CD4-positive, alpha-beta T cell treated with Interleukin-6 for 4 hours (primary cell): ENCODE measurements around the gene HDAC1.
"Not testable (repeated sequence)": the region's sequence is repeated elsewhere in the genome, so short reads cannot be mapped to it uniquely, and the experiment has no call there.

Source experiments
- DNase-seq: peaks from one replicate; pipeline ENCODE4 v3.0.0-alpha.2; 2020; ENCODE audit warnings: mixed read lengths

The HDAC1 gene

DNA sequence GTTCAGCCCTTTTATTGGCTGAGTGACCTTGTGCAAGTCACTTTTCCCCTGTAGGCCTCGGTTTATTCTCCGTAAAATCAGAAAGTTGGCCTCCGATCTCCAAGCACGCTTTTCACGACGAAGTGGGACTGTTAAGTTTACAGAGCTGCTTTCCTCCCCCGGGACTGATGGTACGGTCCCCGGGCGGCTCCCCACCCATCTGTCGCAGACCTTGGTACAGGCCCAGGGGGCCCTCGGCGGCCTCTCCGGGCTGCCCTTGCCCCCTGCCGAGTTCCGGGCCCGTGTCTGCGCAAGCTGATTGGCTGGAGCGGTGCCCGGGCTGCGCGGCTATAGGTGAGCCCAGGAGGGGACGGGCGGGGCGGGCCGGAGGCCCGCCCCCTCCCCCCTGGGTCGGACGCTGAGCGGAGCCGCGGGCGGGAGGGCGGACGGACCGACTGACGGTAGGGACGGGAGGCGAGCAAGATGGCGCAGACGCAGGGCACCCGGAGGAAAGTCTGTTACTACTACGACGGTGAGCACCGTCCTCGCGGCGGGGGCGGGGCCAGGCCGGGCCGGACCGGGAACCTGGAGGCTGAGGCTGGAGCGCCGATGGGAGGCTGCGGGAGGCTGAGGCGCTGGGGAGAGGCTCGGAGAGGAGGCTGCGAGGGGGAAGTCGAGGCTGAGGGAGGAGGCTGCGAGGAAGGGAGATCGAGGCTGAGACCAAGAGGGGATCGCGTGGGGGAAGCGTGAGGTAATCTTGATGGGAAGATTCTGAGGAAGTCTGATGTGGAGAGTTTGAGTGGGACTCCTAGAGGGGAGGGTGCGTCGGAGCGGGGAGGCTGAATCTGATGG lies at the start of gene HDAC1:
Gene HDAC1, plus strand, starts transcription at position 376 of the 831 bp plus-strand sequence. Its CDS starts 87 bp downstream, at position 463.
- peak; percentile 97 for DNase-seq

DNA sequence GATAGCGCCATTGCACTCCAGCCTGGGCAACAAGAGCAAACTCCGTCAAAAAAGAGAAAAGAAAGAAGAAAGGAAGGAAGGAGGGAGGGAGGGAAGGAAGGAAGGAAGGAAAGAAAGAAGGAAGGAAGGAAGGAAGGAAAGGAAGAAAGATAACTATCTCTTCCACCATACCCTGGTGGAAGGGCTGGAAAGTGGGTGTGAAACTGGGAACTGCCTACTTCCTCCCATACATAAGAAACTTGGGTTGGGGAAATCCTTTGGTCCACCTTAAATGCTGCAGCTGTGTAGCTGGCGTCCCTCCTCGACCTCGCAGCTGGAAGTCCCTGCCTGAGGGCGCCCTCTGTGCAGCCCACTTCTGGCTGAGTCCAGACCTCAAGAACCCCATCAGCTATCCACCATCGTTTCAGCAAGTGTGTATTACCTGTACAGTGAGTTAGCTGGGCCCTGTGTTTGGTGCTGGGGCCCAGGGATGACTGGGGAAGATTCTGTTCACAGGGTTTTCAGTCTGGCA lies 49.5 kb upstream of the HDAC1 start:
- no peak for DNase-seq

DNA sequence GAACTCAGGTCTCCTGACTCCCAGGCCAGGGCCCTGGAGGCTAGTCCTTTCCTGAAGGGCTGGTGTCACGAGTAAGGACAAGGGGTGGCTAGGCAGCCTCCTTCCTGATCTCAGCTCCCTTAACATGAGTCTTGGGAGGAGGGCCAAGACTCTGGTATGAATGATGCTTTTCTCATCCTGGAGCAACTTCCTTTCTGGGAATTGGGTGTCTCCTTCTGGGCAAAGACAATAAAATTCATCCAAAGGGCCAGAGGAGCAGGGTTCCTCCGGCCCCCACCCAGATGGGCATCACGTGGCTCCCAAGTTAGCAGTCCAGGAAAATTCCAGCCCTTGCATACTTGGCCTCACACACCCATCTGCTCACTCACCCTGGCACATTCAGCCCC lies 45.0 kb upstream of the HDAC1 start, which contains the start of gene FAM167B:
Gene FAM167B, plus strand, starts transcription at position 335 of the 386 bp plus-strand sequence. CDS start 200 bp downstream, outside the sequence.
- no peak for DNase-seq

GRCh38 chr1:32247452-32247851 lies 44.4 kb upstream of the HDAC1 start:
- DNase-seq, result no peak

- peak; percentile 82 for DNase-seq
Measured at GRCh38 chr1:32247983-32248889, 43.6 kb upstream of the HDAC1 start.

DNA sequence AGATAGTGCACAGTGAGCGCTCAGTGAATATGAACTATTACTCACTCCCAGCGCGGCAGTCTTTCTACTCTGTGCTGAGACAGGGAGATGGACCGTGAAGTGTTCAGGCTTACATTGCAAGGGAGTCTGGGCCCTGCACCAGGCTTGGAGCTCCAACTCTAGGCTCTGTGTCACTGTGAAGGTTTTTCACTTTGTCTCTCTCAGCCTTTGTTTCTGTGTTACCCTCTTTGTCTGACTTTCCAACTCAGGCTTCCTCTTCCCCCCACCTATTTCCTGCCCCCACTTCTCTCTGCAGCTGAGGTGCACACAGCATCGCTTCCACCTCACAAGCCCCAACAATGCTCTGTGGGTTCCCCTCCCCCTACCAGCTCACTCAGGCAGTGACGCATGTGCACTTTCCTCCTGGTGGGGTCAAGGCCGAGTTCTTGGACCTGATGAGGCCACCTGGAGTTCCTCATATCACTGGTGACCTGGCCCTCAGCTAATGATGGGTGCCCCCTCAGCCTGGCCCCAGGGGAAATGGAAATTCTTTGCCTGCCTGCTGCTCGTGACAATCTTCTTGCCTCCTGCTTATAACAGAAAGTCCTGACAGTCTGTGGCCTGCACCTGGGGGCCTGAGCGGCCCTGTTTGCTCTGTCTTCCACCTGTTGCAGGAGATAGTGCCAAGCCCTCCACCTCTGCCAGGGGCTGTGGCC lies 41.9 kb upstream of the HDAC1 start:
- peak; percentile 90 for DNase-seq

- DNase-seq, result peak; percentile 82
Measured at GRCh38 chr1:32250893-32251716, 40.8 kb upstream of the HDAC1 start, which contains the start of gene LCK. Gene LCK (plus strand): TSS chr1:32251265. CDS start chr1:32274330, 23,065 bp downstream.

GRCh38 chr1:32255072-32256071 lies 36.5 kb upstream of the HDAC1 start:
- DNase-seq, result peak; percentile 42

DNA sequence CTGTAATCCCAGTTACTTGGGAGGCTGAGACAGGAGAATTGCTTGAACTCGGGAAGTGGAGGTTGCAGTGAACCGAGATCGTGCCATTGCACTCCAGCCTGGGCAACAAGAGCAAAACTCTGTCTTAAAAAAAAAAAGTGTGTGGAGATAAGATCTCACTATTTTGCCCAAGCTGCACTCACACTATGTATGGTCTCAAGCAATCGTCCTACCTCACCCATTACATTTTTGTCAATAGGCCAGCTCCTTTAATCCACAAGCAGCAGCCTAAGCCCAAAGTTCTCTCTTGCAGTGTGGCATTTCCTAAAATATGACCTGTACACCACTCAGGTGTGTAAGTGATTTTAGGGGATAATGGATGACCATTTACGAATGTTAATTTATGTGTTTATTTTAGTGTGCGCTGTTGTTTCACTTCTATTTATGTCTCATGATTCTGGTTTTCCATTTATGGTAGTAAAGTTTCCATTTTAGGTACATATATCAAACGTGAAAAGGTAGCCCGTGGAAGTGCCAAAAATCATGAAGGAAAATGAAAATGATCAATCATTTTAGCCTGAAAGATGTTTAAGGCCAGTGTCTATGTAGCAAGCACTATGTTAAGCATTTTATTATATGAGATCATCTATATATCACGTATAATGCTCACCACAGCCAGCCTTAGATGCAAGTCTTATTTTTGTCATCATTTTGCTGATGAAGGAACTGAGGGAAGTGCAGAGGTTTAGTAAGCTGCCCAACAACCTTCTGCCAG lies 35.2 kb upstream of the HDAC1 start:
- peak; percentile 33 for DNase-seq

DNA sequence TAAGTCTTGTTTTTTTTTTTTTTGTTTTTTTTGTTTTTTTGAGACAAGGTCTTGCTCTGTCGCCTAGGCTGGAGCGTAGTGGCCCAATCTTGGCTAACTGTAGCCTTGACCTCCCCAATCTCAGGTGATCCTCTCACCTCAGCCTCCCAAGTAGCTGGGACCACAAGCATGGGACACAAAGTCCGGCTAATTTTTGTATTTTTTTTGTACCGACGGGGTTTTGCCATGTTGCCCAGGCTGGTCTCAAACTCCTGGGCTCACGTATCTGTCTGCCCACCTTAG lies 34.7 kb upstream of the HDAC1 start:
- DNase-seq, result no peak

- not testable (repeated sequence) for DNase-seq
Measured at GRCh38 chr1:32263236-32263593, 28.7 kb upstream of the HDAC1 start.

DNA sequence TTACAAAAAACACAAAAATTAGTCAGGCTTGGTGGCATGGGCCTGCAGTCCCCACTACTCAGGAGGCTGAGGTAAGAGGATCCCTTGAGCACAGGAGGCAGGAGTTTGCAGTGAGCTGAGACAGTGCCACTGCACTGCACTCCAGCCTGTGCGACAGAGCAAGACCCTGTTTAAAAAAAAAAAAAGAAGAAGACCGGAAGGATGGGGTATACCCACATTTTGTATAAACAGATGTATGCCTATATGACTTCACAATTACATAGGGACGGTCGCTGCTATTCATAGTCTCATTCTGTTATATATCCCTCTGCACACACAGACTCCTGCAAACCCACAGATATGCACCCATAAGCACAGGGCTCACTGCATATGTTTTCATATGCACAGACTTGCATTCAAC lies 28.1 kb upstream of the HDAC1 start:
- peak; percentile 38 for DNase-seq

GRCh38 chr1:32265846-32266245 lies 26.0 kb upstream of the HDAC1 start:
- DNase-seq, result no peak

DNA sequence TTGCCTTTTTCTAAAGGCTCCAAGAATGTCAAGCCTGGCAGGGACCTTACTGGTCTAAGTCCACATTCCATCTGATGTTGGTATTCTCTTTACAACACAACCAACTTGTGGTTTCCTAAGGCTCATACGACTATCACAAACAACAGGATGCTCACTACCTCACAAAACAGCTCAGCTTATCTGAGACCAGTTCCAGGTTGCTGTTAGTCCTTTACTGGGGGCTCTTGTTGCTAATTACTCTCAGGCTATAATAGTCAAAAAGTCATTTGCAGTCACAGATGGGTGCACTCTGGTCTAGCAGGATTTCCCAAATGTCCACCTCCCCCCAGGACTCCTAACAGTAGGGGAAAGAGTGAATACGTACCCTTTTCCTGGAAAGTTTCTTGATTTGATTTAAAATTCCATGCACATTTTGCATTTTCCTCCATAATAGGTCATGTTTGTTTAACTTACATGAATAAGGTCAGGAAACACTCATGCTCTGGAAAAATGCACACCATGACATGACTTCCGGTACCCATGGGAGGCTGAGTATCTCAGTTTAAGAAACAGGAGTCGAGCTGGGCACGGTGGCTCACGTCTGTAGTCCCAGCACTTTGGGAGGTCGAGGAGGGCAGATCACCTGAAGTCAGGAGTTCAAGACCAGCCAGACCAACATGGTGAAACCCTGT lies 24.8 kb upstream of the HDAC1 start:
- DNase-seq, result peak; percentile 27

DNA sequence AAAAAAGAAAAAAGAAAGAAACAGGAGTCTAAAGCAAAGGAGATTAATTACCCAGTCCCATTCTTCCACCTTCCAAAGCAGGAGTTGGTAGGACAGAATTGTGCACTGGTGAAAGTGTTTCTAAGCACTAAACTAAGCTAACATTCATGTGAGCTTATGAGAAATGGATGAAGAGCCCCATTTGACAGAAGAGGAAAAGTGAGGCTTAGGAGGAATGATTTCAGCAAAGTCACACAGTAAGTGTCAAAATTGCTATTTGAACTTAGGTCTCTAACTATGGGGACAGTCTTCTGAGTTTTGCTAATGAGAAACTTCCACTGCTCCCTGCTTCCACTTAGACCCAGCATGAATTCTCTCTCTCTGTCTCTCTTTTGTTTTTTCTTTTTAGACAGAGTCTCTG lies 22.1 kb upstream of the HDAC1 start:
- no peak for DNase-seq

- peak; percentile 53 for DNase-seq
Measured at GRCh38 chr1:32272557-32273390, 19.1 kb upstream of the HDAC1 start.

DNA sequence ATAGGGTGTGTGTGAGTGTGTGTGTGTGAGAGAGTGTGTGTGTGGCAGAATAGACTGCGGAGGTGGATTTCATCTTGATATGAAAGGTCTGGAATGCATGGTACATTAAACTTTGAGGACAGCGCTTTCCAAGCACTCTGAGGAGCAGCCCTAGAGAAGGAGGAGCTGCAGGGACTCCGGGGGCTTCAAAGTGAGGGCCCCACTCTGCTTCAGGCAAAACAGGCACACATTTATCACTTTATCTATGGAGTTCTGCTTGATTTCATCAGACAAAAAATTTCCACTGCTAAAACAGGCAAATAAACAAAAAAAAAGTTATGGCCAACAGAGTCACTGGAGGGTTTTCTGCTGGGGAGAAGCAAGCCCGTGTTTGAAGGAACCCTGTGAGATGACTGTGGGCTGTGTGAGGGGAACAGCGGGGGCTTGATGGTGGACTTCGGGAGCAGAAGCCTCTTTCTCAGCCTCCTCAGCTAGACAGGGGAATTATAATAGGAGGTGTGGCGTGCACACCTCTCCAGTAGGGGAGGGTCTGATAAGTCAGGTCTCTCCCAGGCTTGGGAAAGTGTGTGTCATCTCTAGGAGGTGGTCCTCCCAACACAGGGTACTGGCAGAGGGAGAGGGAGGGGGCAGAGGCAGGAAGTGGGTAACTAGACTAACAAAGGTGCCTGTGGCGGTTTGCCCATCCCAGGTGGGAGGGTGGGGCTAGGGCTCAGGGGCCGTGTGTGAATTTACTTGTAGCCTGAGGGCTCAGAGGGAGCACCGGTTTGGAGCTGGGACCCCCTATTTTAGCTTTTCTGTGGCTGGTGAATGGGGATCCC lies 18.3 kb upstream of the HDAC1 start:
- DNase-seq, result peak; percentile 94
